ENCODE results near the gene LDLRAD4.

LDLRAD4 gene

DNA sequence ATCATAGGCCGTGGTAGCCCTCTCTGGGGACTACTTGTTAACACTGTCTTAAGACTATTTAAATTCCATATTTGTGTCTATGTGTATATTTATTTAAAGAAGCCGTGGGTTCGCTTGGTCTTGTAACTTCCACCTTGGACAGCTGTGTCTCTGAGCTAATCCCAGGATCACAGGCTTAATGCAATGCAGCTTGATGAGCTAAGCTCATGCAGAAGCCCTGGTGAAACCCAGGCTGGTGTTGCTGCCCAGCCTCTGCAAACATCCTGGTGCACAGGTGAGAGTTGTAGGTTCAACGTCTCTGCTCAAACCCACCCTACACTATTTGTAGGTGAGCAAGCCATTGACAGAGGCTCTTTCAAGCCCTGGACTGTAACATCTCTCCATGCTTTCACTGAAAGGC lies 296.0 kb downstream of the LDLRAD4 start:
- no peak for DNase-seq (ENCODE audit: low read depth)

GRCh38 chr18:13516855-13517254 lies 298.3 kb downstream of the LDLRAD4 start:
- no peak for DNase-seq (ENCODE audit: low read depth)

DNA sequence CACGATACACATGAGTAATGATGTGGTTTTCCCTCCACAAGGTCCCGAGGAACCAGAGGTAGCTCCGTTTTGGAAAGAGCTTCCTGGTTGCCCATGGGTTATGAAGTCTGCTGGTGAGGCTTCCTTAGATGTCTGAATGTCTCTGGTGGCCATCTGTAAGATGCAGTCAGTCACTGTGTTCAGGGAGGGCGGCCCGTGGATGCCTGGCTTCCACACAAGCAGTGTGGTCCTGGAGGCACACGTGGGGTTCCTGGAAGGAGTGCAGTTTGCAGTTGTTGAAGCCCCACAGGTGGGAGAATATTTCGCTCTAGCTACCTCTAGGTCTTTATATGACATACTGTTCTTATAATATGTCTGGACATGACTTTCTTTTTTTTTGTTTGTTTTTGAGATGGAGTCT lies 298.8 kb downstream of the LDLRAD4 start:
- DNase-seq (ENCODE audit: low read depth) = no peak

DNA sequence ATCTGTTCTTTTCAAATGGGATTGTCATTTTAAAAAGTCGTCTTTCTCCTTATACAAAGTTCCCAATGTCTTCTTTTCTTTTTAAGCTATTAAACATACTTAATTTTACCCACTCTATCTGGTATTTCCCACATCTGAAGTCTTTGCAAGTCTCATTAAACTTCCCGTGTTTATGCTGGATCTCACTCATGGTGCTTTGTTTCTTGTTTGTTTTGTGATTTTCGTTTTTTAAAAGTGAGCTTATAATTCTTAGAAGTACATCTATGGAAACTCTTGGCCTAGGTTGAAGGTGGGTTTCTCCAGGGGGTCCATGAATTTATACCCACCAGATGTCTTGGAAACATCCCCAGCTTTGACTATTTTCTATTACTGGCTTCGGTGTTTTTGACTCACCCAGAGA lies 299.8 kb downstream of the LDLRAD4 start:
- no peak for DNase-seq (ENCODE audit: low read depth)

GRCh38 chr18:13520306-13520705 lies 301.7 kb downstream of the LDLRAD4 start:
- no peak for DNase-seq (ENCODE audit: low read depth)

DNA sequence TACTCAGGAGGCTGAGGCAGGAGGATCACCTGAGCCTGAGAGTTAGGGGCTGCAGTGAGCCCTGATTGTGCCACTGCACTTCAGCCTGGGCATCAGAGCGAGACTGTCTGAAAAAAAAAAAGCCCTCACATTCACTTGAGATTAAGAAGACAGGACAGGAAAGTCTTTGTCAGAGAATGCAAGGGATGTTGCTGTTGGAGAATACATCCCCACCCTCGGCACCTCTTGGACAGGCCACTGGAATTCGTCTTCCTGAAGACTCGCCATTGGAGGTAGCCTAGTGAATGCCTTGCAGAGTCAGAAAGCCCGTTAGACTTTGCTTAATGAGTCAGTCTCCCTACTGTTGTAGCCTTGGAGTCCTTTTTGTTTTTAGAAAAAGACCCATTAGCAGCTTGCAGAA lies 302.2 kb downstream of the LDLRAD4 start:
- DNase-seq (ENCODE audit: low read depth) = no peak

- no peak for DNase-seq (ENCODE audit: low read depth)
Observed at GRCh38 chr18:13521418-13521817, 302.9 kb downstream of the LDLRAD4 start.

GRCh38 chr18:13522256-13522655 lies 303.7 kb downstream of the LDLRAD4 start:
- no peak for DNase-seq (ENCODE audit: low read depth)

- no peak for DNase-seq (ENCODE audit: low read depth)
Observed at GRCh38 chr18:13522861-13523660, 304.5 kb downstream of the LDLRAD4 start.

DNA sequence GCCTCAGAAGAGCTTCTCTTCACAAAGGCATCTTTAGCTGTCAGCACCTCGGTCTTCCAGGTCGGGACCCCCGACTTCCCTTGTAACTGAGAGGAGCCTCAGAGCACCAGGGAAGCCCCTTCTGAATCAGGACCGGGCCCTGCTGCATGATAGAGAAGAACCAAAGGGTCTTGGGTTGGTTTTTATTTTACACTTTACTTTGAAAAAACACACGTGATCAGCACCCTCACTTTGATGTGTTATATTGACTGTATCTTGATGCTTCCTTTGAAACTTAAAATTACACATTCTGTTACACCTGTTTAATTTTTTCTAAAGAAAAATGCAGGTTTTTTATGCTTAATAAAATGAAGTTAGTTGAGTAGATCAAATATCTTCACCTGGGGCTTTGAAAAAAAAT lies 305.5 kb downstream of the LDLRAD4 start:
- DNase-seq (ENCODE audit: low read depth) = no peak

GRCh38 chr18:13524811-13525210 lies 306.3 kb downstream of the LDLRAD4 start:
- no peak for DNase-seq (ENCODE audit: low read depth)

DNA sequence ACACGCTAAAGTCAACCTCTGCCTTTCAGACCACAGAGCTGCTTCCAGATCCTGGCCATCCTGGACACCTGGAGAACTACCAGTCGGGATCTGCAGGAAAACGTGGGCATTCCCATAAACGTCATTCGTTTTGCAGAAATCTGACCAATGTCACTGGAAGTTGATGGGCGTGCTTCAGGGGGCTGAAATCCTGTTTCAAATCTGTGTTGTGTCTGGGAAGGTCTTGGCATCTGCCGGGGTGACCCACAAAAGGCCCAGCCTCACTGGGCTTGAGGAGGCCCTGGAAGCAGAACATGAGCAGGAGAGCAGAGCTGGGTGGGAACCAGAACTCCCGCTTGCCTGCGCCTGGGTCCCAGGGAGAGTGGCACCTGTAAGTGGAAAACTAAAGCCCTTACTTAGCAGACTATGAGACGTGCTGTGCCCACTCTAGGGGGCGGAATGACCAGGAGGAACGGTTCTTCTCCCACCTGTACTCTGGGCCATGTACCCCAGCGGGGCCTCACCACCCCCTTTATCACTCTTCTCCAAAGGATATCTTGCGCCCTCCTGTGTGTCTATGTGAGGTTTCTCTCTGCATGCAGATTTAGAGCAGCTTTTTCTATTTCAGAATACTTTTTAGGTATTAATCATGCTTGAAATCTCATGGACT lies 306.9 kb downstream of the LDLRAD4 start:
- no peak for DNase-seq (ENCODE audit: low read depth)

- no peak for DNase-seq (ENCODE audit: low read depth)
Observed at GRCh38 chr18:13526519-13526918, 308.0 kb downstream of the LDLRAD4 start.

- no peak for DNase-seq (ENCODE audit: low read depth)
Observed at GRCh38 chr18:13527256-13527655, 308.7 kb downstream of the LDLRAD4 start.

DNA sequence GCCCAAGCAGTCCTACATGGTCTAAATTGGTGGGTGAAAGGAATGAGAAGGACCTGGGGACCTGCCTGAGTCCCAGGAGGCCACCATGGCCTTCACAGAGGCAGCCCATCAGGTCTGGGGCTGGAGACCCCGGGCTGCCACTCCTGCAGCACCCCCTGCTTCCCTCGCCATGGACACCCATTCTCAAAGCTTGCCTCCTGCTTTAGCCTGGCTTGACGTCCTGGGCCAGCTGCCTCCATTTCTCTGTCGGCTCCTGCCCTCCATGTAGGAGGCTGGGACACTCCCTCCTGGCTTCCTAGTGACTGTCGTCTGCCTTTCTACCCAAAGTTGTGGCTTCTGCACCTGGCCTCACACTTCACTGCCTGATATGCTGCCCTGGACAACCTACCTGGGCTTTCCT lies 309.2 kb downstream of the LDLRAD4 start:
- DNase-seq (ENCODE audit: low read depth) = no peak

DNA sequence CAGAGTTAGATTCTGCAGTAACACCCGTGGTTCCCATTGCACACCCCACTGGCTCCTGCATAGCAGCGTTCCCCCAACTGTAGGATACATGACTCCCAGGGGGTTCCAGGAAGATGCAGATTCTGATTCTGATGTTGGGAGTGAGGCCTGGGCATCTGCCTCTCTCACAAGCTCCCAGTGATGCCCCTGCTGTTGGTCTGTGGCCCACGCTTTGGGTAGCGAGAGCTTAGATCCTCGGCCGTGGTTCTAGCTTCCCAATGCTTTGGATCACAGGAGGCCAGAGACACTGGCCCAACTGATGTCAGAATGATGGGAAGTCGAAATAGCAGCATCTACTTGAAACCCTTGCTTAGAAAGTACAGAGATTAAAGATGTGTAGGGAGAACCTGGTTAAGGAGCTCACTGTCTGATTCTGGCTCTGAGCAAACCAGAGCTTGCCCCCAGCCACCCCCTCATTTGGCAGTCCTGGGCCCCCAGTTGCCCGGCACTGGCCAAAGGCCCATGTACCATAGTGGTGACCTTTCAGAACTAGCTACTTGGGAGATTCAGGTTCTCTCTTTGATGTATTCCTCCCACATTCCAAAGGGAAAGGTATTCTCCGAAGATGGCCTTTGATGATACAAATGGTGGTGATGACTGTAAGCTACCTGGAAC lies 310.3 kb downstream of the LDLRAD4 start:
- no peak for DNase-seq (ENCODE audit: low read depth)

GRCh38 chr18:13530033-13530878 lies 311.7 kb downstream of the LDLRAD4 start:
- DNase-seq (ENCODE audit: low read depth) = no peak

DNA sequence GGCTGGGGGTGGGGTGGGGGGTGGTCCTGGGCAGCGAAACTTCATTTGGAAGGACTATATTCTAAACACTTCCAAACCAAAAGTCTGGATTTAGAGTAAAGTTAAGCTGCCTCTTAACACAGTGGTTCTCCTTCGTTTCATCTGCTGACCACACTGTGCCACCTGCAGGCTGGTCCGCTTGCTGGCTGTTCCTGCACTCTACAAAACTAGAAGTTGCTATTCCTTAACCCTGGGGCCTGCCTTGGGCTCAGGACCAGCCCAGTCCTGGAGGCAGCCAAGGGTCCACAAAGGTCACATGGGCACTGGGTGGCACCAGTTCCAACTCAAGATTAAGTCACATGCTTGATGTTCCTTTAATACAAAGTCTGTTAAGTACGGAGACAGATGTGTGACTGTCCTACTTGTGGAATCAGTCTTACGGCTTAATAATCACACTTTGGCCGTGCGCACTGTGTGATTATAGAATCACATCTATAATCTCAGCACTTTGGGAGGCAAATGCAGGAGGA lies 312.4 kb downstream of the LDLRAD4 start:
- DNase-seq (ENCODE audit: low read depth) = no peak

DNA sequence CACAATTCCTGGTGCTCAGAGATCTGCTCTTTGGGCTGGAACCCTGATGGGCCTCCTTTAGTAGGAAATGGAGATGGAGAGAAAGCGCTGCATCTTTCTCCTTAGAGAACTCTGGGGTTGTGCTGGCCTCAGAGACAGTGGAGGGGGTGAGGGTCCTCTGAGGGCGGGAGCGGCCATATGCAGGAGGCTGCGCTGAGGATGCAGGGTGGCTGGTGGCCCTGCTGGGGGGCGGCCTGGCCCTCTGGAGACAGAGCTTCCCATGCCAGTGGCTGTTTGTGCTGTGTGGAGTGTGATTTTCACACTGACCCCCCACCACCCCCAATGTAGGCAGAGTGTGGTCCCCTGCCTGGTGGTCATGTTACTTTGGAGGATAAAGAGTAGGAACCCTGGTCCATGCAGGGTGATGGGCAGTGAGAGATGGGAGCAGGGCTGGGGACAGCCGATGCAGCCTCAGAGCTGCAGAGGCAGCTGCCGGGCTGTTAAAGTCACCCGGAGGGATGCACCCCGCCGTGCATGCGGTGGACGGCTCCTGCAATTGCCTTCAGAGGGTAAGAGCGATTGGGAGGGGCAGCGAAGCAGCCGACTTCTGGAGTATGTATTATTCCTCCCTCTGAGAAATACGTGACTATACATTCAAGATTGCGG lies 313.2 kb downstream of the LDLRAD4 start:
- DNase-seq (ENCODE audit: low read depth) = no peak

DNA sequence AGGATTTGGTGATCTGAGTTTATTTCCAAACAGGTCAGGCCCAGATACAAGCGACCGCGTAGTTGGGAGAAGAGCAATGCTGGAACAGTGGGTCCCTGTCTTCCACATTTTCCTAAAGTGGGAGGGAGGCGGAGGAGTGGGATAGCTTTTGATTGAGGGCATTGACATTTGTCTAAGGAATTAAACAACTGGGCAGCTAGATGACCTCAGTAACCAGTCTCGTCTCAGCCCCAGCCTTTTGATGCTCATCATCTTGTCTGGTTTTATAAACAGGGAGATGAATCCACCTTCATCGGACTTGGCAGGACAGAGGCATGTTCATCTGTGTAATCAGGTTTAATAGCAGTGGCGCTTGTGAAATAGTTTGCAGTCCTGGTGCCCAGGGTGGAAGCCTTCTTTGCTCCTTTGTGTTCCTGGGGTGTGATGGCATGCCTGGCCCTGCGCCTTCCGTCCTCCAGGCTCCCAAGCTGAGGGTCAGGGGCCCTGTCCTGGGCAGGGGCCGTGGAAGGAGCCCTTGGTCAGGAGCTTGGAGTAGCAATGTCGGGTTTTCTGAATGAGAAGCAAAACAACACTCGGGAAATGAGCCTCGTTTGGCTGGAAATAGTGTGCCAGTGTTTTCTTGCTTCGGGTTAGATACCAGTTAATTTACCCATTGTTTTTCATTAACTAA lies 314.0 kb downstream of the LDLRAD4 start:
- DNase-seq (ENCODE audit: low read depth) = no peak

GRCh38 chr18:13534631-13535030 lies 316.1 kb downstream of the LDLRAD4 start:
- no peak for DNase-seq (ENCODE audit: low read depth)

All from activated T-cell treated with anti-CD3 and anti-CD28 coated beads for 48 hours (primary cell).